Measurements from ENCODE around the gene CHCHD3. TPM values are rescaled to one million over a fixed set of nuclear protein-coding genes. Genes with fewer than 3 reads are reported as not detected.

CHCHD3 gene
- total RNA-seq, 2 experiments from 2014 or later: 83.5 to 83.8 TPM

GRCh38 chr7:133009426-133010252, 72.3 kb downstream of the CHCHD3 start:
- Histone ChIP-seq H3K27ac (ENCODE audit: low read depth, low read length, poor library complexity, severe bottlenecking) (no peak overlapping the region), H2AFZ (ENCODE audit: low read length) (no peak overlapping the region), H3K9me2 (ENCODE audit: insufficient read depth, low read length) (no peaks in the 10 kb centered on the region), H3K36me3 (ENCODE audit: insufficient read depth, low read length) (peaks cover 15% of the 10 kb centered on the region; the same call in 1 of the 2 replicates), H4K20me1 (ENCODE audit: insufficient read depth, low read length) (no peaks in the 10 kb centered on the region), H3K4me2 (ENCODE audit: low read length) (no peak overlapping the region), H3K79me2 (ENCODE audit: insufficient read depth, low read depth, low read length) (peaks cover 8% of the 10 kb centered on the region; the same call in 1 of the 2 replicates), H3K4me1 (ENCODE audit: insufficient read depth, low read length, poor library complexity, severe bottlenecking) (no peaks in the 10 kb centered on the region), H3K4me3 (ENCODE audit: low read depth, low read length, poor library complexity, severe bottlenecking) (no peak overlapping the region), H3K9me3 (ENCODE audit: low read length) (no peaks in the 10 kb centered on the region)
- ChIA-PET CTCF (ENCODE audit: unreplicated experiment) (interaction anchor here (0.6 kb wide), 1 partner anchor 1303 kb away, joined by 3 read pairs; no protein-coding TSS in a partner anchor), POLR2A (interaction anchor here (0.7 kb wide), 2 partner anchors 11 to 1244 kb away, joined by 3 to 4 read pairs; no protein-coding TSS in a partner anchor)
- TF ChIP-seq CTCF (conservative IDR thresholded peaks at IDR 0.05; ENCODE audit: low read length) (no peak), EZH2phosphoT487 (IDR thresholded peaks at IDR 0.05; ENCODE audit: borderline replicate concordance, low read depth, low read length) (no peak)
- intact Hi-C loops (cut with micrococcal nuclease; ENCODE audit: unreplicated experiment): no loop called here
- BruUV-seq (replicated peaks): no TSS peak
- no peak for DNase-seq (ENCODE audit: low spot score)

GRCh38 chr7:133007961-133008360, 73.9 kb downstream of the CHCHD3 start:
- Histone ChIP-seq H3K27ac (ENCODE audit: low read depth, low read length, poor library complexity, severe bottlenecking) (no peak overlapping the region), H3K4me1 (ENCODE audit: insufficient read depth, low read length, poor library complexity, severe bottlenecking) (peaks cover 7% of the 10 kb centered on the region), H3K79me2 (ENCODE audit: insufficient read depth, low read depth, low read length) (peaks cover 4% of the 10 kb centered on the region; the same call in 1 of the 2 replicates), H3K4me3 (ENCODE audit: low read depth, low read length, poor library complexity, severe bottlenecking) (no peak overlapping the region), H3K9me2 (ENCODE audit: insufficient read depth, low read length) (no peaks in the 10 kb centered on the region), H3K36me3 (ENCODE audit: insufficient read depth, low read length) (peaks cover 17% of the 10 kb centered on the region; the same call in 1 of the 2 replicates), H4K20me1 (ENCODE audit: insufficient read depth, low read length) (no peaks in the 10 kb centered on the region), H3K9me3 (ENCODE audit: low read length) (no peaks in the 10 kb centered on the region), H3K4me2 (ENCODE audit: low read length) (no peak overlapping the region), H2AFZ (ENCODE audit: low read length) (no peak overlapping the region)
- TF ChIP-seq CTCF (conservative IDR thresholded peaks at IDR 0.05; ENCODE audit: low read length): no peak
- TF ChIP-seq EZH2phosphoT487 (IDR thresholded peaks at IDR 0.05; ENCODE audit: borderline replicate concordance, low read depth, low read length): no peak
- ChIA-PET CTCF (ENCODE audit: unreplicated experiment) (no interaction called here), POLR2A (interaction anchor here (0.9 kb wide), 1 partner anchor 14 kb away, joined by 3 read pairs; no protein-coding TSS in a partner anchor)
- DNase-seq (ENCODE audit: low spot score): no peak
- intact Hi-C loops (cut with micrococcal nuclease; ENCODE audit: unreplicated experiment): no loop called here
- BruUV-seq (replicated peaks): no TSS peak
